ENCODE results near the gene ZNF668.

Gene ZNF668

DNA sequence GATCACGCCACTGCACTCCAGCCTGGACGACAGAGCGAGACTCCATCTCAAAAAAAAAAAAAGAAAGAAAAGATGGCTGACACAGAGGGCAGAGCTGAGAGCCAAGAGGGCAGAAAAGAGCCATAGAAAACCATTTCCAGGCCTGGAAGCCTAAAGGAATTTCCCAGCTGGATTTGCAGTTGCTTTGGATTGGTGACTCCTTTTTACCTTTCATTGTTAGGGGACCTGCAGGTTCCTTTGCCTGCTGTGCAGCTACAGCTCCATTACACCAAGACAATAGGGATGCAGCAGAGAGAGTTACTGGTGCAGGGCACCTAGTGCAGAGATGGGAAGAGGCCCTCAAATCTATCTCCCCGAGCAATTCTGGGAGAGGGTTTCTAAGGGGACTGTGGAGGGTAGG is 18.4 kb downstream of the ZNF668 start:
- TF ChIP-seq, protein P1, sequence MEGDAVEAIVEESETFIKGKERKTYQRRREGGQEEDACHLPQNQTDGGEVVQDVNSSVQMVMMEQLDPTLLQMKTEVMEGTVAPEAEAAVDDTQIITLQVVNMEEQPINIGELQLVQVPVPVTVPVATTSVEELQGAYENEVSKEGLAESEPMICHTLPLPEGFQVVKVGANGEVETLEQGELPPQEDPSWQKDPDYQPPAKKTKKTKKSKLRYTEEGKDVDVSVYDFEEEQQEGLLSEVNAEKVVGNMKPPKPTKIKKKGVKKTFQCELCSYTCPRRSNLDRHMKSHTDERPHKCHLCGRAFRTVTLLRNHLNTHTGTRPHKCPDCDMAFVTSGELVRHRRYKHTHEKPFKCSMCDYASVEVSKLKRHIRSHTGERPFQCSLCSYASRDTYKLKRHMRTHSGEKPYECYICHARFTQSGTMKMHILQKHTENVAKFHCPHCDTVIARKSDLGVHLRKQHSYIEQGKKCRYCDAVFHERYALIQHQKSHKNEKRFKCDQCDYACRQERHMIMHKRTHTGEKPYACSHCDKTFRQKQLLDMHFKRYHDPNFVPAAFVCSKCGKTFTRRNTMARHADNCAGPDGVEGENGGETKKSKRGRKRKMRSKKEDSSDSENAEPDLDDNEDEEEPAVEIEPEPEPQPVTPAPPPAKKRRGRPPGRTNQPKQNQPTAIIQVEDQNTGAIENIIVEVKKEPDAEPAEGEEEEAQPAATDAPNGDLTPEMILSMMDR (IDR thresholded peaks at IDR 0.05), result no peak
- DNase-seq, result no peak
- peaks cover 11% of the 10 kb centered on the region for H3K36me3 Mint-ChIP-seq (ENCODE audit: low read depth)
- H3K4me3 Mint-ChIP-seq, result no peak overlapping the region
- peaks cover under 1% of the 10 kb centered on the region for H3K4me1 Mint-ChIP-seq
- H3K27ac Mint-ChIP-seq, result no peak overlapping the region
- H3K27me3 Mint-ChIP-seq (ENCODE audit: low read depth, poor library complexity), result peaks cover 18% of the 10 kb centered on the region
- peaks cover 6% of the 10 kb centered on the region for H3K9me3 Mint-ChIP-seq

DNA sequence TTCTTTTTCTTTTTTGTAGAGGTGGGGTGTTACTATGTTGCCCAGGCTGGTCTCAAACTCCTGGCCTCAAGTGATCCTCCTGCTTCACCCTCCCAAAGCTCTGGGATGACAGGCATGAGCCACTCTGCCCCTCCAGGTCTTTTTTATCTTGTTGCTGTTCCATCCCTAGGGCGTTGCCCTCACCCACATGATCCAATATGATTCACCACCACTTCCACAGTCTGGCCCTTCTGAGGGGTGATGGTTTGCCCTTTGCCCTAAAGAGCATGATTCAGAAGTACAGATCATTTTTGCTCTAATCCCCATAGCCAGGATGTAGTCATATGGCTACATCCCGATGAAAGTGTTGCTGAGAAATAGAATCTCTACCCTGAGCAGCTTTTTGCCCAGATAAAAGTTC is 21.9 kb downstream of the ZNF668 start:
- TF ChIP-seq, protein P1 (IDR thresholded peaks at IDR 0.05), result no peak
- H3K9me3 Mint-ChIP-seq, result peaks cover 6% of the 10 kb centered on the region
- H3K4me1 Mint-ChIP-seq, result peaks cover 6% of the 10 kb centered on the region
- no peak for DNase-seq
- peaks cover 30% of the 10 kb centered on the region for H3K27me3 Mint-ChIP-seq (ENCODE audit: low read depth, poor library complexity)
- no peak overlapping the region for H3K4me3 Mint-ChIP-seq
- H3K36me3 Mint-ChIP-seq (ENCODE audit: low read depth), result no peaks in the 10 kb centered on the region
- no peak overlapping the region for H3K27ac Mint-ChIP-seq

DNA sequence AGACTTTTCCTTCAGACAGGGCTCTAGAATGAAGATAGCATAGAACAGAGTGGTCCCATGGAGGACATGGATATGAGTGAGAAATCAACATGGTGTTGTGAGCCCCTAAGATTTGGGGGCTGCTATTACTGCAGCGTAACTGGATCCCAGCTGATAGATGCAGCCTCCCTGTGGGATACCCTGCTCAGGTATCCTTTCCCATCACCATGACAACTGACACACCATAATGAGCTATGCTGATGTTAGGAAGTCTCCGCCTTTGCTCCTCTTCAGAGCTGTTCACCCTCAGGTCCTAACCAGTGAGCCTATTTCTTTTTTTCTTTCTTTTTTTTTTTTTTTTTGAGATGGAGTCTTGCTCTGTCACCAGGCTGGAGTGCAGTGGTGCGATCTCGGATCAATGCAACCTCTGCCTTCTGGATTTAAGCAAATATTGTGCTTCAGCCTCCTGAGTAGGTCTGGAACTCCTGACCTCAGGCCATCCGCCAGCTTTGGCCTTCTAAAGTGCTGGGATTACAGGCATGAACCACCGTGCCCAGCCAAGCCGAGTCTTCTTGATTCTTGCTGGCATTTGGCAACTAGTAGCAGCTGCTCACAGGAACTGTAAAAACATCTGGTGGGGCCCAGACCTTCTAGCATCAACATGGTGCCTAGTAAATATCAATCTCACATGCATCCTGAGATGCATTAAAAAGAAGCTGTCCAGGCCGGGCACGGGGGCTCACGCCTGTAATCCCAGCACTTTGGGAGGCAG is 23.6 kb downstream of the ZNF668 start:
- no peaks in the 10 kb centered on the region for H3K36me3 Mint-ChIP-seq (ENCODE audit: low read depth)

DNA sequence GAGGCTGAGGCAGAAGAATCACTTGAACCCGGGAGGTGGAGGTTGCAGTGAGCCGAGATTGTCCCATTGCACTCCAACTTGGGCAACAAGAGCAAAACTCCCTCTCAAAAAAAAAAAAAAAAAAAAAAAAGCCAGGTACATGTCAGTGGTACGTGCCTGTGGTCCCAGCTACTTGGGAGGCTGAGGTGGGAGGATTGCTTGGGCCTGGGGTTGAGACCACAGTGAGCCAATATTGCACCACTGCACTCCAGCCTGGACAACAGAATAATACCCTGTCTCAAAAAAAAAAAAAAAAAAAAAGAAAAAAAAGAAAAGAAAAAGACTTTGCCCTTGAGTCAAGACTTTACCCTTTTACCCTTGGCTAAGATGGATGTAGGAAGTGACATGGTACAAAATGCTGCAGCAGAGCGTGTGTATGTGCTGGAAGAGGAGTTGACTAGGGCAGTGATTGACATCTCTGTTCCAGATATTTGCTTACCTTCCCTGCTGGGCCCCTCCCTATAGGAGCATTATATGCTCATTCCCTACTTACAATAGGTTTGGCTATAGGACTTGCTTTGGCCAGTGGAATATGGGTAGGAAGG is 30.1 kb downstream of the ZNF668 start:
- Mint-ChIP-seq H3K9me3 (no peaks in the 10 kb centered on the region), H3K4me1 (no peaks in the 10 kb centered on the region), H3K36me3 (ENCODE audit: low read depth) (no peaks in the 10 kb centered on the region), H3K4me3 (no peak overlapping the region), H3K27me3 (ENCODE audit: low read depth, poor library complexity) (no peaks in the 10 kb centered on the region), H3K27ac (no peak overlapping the region)
- TF ChIP-seq, protein P1 (IDR thresholded peaks at IDR 0.05), result no peak
- DNase-seq, result no peak

More for the DNA sequence above, 23.6 kb downstream of the ZNF668 start:
- Mint-ChIP-seq H3K9me3 (peaks cover 6% of the 10 kb centered on the region), H3K27me3 (ENCODE audit: low read depth, poor library complexity) (peaks cover 26% of the 10 kb centered on the region), H3K4me1 (peaks cover 6% of the 10 kb centered on the region), H3K27ac (peak overlapping the region; percentile 90), H3K4me3 (no peak overlapping the region)
- TF ChIP-seq, protein P1 (IDR thresholded peaks at IDR 0.05), result no peak
- no peak for DNase-seq

DNA sequence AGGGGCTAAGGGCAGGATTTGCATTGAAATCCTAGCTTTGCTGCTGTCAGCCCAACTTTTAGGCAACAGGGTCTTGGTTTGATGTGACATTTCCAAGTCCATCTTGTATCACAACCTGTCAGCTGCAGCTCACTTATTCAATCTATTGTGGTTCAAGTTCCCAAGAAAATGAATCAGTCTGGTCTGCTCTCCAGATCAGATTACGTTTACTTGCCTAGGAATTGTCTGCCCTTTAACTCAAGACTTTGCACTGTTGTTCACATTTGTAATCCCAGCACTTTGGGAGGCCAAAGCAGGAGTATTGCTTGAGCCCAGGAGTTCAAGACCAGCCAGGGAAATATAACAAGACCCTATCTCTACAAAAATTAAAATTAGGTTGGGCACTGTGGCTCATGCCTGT is 30.7 kb downstream of the ZNF668 start:
- H3K9me3 Mint-ChIP-seq, result no peaks in the 10 kb centered on the region
- no peaks in the 10 kb centered on the region for H3K4me1 Mint-ChIP-seq
- no peaks in the 10 kb centered on the region for H3K27me3 Mint-ChIP-seq (ENCODE audit: low read depth, poor library complexity)
- no peak overlapping the region for H3K27ac Mint-ChIP-seq
- no peak overlapping the region for H3K4me3 Mint-ChIP-seq
- H3K36me3 Mint-ChIP-seq (ENCODE audit: low read depth), result no peaks in the 10 kb centered on the region
- TF ChIP-seq, protein P1 (IDR thresholded peaks at IDR 0.05), result no peak
- no peak for DNase-seq

DNA sequence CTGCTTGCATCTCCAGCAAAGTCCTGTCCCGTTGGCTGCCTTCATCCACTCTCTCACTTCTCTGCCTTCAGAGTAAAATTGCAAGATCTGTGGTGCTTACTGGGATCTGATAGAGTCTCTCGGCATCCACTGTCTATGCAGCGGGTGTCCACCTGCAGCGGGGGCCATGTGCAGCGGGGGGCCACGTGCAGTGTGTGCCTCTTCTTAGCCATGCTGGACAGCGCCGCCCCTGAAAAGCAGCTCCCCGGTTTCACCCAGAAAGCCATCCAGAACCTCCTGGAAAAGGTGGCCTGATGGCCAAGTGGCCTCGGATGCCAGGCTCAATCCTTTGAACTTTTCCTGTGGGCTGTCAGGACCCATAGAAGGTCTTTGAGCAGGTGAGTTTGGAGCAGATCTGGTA is 31.2 kb downstream of the ZNF668 start:
- Mint-ChIP-seq H3K36me3 (ENCODE audit: low read depth) (no peaks in the 10 kb centered on the region), H3K4me1 (no peaks in the 10 kb centered on the region), H3K4me3 (no peak overlapping the region), H3K27me3 (ENCODE audit: low read depth, poor library complexity) (no peaks in the 10 kb centered on the region), H3K27ac (no peak overlapping the region), H3K9me3 (no peaks in the 10 kb centered on the region)
- DNase-seq, result no peak
- TF ChIP-seq, protein P1 (IDR thresholded peaks at IDR 0.05), result no peak

All from nephron progenitor cell (in vitro differentiated cells).